Measurements from ENCODE around the gene CSF3.

The CSF3 gene

GRCh38 chr17:40065769-40066510 is 50.7 kb downstream of the CSF3 start:
- Histone ChIP-seq H3K4me3 (peak overlapping the region; percentile 100; the same call in 1 of the 2 replicates), H3K4me2 (peak overlapping the region; percentile 100), H3K27me3 (no peaks in the 10 kb centered on the region), H3K36me3 (no peaks in the 10 kb centered on the region), H3K9me3 (no peaks in the 10 kb centered on the region), H3K4me1 (peaks cover 86% of the 10 kb centered on the region), H4K20me1 (no peaks in the 10 kb centered on the region; the same call in 1 of the 2 replicates), H3K9ac (peak overlapping the region; percentile 96), H3K27ac (peak overlapping the region; percentile 96)
- no peak for TF ChIP-seq Cebpa-rat (IDR thresholded peaks at IDR 0.05)
